Left ventricle myocardium inferior (tissue), 1 donor: ENCODE data around the gene DCTN1. TPM values are rescaled to one million over a fixed set of nuclear protein-coding genes. Genes with fewer than 3 reads are reported as not detected.

Experiments
- DNase-seq: peaks from one replicate; pipeline ENCODE4 v3.0.0-alpha.2; 2020
- H3K27ac ChIP-seq: fragments of 200-600 bp; replicated peaks from 2 replicates; pipeline ENCODE4 v1.8.0; 2021
- H3K27me3 ChIP-seq: fragments of 200-600 bp; 2 replicates; pipeline ENCODE4 v1.8.0; 2021; ENCODE audit warnings: low read depth
- H3K36me3 ChIP-seq: fragments of 200-600 bp; 2 replicates; pipeline ENCODE4 v1.8.0; 2021
- H3K4me1 ChIP-seq: fragments of 200-600 bp; 2 replicates; pipeline ENCODE4 v1.8.0; 2021
- H3K4me3 ChIP-seq: fragments of 200-600 bp; 2 replicates; pipeline ENCODE4 v1.8.0; 2021; ENCODE audit warnings: mild to moderate bottlenecking, moderate library complexity
- H3K9me3 ChIP-seq: fragments of 200-600 bp; replicated peaks from 2 replicates; pipeline ENCODE4 v1.8.0; 2021
- intact Hi-C: fragments of 100-400 bp; cut with micrococcal nuclease; formaldehyde crosslinking; loops from one replicate; pipeline ENCODE4 v1.11.0; 2022
- total RNA-seq: library from RNA; stranded (reverse); fragmentation: NEBNext Ultra II Directional; extraction: Animal tissue kit (Norgen Biotek cat#: 25700); gene quantifications from one replicate; pipeline ENCODE4 v1.2.1, GENCODE V29; 2021
- TF ChIP-seq, protein P1 (sequence below): fragments of 200-600 bp; IDR thresholded peaks from 2 replicates; pipeline ENCODE4 v1.8.0; 2021; ENCODE audit warnings: antibody characterized with exemption, mild to moderate bottlenecking, borderline replicate concordance
- donor health status: DM: no; HTN: yes; CAD: no; lungs with severe emphysema.

Gene DCTN1
- total RNA-seq, 1 donor from 2014 or later = 201 TPM

DNA sequence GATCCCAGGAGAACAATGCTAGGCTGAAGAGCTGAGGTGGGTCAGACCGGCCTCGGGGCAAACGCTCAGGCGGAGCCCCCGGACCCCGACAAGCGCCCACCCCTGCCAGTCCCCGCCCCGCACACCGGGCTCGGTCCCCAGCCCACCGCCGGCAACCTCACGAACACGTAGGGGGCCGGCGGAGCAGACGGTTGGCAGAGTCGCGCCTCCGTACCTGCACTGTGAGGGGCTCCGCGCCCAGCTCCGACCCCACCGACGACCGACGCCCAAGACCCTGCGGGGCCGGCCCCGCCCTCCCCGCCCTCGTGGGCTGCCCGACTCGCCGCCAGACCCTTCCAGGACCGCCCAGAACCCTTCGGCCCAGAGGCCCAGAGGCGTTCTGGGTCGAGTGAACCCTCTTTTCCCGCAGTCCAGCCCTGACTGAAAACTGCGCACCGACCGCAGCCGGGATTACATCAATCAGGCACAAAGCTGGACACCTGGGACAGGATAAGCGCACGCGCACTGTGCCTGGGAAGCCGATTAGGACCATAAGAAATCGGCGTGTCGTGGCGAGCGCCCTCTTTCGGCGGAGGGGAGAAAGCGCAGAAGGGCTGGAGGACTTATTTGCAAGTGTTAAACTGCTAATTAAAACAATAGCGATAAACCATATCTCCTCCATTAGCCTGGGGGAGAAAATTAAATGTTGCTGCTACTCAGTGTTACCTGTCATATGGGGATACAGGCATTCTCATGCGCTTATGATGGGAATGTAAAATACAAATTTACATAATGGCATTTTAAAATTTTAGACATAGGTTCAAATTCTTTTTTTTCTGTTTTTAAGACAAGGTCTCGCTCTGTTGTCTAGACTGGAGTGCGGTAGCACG lies 11.7 kb upstream of the DCTN1 start:
- Histone ChIP-seq H3K4me3 (peak overlapping the region; percentile 94), H3K27ac (peak overlapping the region; percentile 95), H3K36me3 (no peaks in the 10 kb centered on the region), H3K4me1 (peaks cover 54% of the 10 kb centered on the region), H3K9me3 (no peaks in the 10 kb centered on the region), H3K27me3 (no peaks in the 10 kb centered on the region)
- TF ChIP-seq, protein P1, sequence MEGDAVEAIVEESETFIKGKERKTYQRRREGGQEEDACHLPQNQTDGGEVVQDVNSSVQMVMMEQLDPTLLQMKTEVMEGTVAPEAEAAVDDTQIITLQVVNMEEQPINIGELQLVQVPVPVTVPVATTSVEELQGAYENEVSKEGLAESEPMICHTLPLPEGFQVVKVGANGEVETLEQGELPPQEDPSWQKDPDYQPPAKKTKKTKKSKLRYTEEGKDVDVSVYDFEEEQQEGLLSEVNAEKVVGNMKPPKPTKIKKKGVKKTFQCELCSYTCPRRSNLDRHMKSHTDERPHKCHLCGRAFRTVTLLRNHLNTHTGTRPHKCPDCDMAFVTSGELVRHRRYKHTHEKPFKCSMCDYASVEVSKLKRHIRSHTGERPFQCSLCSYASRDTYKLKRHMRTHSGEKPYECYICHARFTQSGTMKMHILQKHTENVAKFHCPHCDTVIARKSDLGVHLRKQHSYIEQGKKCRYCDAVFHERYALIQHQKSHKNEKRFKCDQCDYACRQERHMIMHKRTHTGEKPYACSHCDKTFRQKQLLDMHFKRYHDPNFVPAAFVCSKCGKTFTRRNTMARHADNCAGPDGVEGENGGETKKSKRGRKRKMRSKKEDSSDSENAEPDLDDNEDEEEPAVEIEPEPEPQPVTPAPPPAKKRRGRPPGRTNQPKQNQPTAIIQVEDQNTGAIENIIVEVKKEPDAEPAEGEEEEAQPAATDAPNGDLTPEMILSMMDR = peak; percentile 97
- DNase-seq = peak; percentile 90
- intact Hi-C loops = no loop called here

GRCh38 chr2:74391209-74391579 lies 11.1 kb upstream of the DCTN1 start:
- no peak for DNase-seq
- Histone ChIP-seq H3K9me3 (no peaks in the 10 kb centered on the region), H3K4me3 (peak overlapping the region; percentile 94), H3K27me3 (no peaks in the 10 kb centered on the region), H3K4me1 (peaks cover 59% of the 10 kb centered on the region), H3K27ac (peak overlapping the region; percentile 95), H3K36me3 (no peaks in the 10 kb centered on the region)
- intact Hi-C loops = no loop called here
- TF ChIP-seq, protein P1 = no peak

DNA sequence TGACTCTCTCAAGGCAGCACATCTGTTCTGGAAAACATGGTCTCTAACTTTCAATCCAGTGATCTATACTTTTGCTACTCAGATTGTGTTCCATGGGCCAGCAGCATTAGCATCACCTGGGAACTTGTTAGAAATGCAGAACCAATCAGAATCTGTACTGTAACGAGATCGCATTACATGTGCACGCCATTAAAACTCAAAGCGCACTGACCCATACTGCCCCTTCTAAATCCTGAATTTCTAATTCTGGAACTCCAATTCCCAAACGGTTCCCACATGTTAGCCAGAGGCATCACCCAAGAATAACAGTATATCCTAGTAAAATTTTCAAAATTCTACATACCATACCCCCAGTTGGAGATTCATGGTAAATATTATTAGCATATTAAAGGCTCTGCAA lies 10.5 kb upstream of the DCTN1 start:
- H3K36me3 ChIP-seq = no peaks in the 10 kb centered on the region
- no peak for DNase-seq
- TF ChIP-seq, protein P1 = no peak
- peak overlapping the region; percentile 94 for H3K4me3 ChIP-seq
- H3K27ac ChIP-seq = no peak overlapping the region
- H3K9me3 ChIP-seq = no peaks in the 10 kb centered on the region
- intact Hi-C loops = no loop called here
- peaks cover 65% of the 10 kb centered on the region for H3K4me1 ChIP-seq
- H3K27me3 ChIP-seq = no peaks in the 10 kb centered on the region

- Histone ChIP-seq H3K27me3 (no peaks in the 10 kb centered on the region), H3K27ac (peak overlapping the region; percentile 54), H3K36me3 (no peaks in the 10 kb centered on the region), H3K4me3 (no peak overlapping the region), H3K9me3 (no peaks in the 10 kb centered on the region), H3K4me1 (peaks cover 96% of the 10 kb centered on the region)
- intact Hi-C loops = no loop called here
- no peak for DNase-seq
- TF ChIP-seq, protein P1 = no peak
Observed at GRCh38 chr2:74387346-74387745, 7.2 kb upstream of the DCTN1 start.

DNA sequence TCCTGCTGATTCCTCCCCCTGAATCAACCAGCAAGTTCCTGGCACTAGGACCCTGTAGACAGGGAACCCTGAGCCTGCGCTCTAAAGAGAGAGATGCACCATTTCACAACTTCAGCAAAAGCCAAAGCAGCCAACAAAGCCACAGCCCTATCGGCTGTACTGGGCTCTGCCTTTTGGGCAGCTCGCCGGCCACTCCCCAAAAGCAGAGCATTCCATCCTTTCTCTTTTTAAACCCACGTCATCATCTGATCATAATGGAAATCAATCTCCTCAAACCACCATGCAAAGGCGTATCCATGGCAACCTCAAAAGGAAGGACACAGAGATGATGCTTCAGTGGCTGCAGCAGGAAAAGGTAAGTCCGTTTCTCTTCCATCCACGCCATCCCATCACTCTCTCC lies 5.3 kb upstream of the DCTN1 start:
- no peaks in the 10 kb centered on the region for H3K9me3 ChIP-seq
- TF ChIP-seq, protein P1 = no peak
- H3K4me1 ChIP-seq = peaks cover 98% of the 10 kb centered on the region
- no peak overlapping the region for H3K4me3 ChIP-seq
- no peaks in the 10 kb centered on the region for H3K27me3 ChIP-seq
- intact Hi-C loops = no loop called here
- no peak for DNase-seq
- H3K36me3 ChIP-seq = no peaks in the 10 kb centered on the region
- H3K27ac ChIP-seq = peak overlapping the region; percentile 64
